H1 (cell line): ENCODE results near the gene TMTC4.

Source experiments
- CHD2 ChIP-seq: IDR thresholded peaks from 2 replicates; pipeline ENCODE4 v1.6.1; 2012; ENCODE audit warnings: low read length, improper control_type of control experiment
- EP300 ChIP-seq, 2 experiments: IDR thresholded peaks; 1 replicate in 1 of 2; 2 replicates in 1 of 2; pipeline ENCODE4 v1.6.1; 2011 to 2012; ENCODE audit warnings: low read depth in 2 of 2, low read length in 2 of 2, mild to moderate bottlenecking in 2 of 2, borderline replicate concordance in 1 of 2, inconsistent platforms in 1 of 2, moderate library complexity in 1 of 2
- FOSL1 ChIP-seq: IDR thresholded peaks from 2 replicates; pipeline ENCODE4 v1.6.1; 2011; ENCODE audit warnings: mild to moderate bottlenecking, low read depth, low read length, moderate library complexity; ENCODE audit not compliant: insufficient read depth
- POLR2AphosphoS5 ChIP-seq: IDR thresholded peaks from 2 replicates; pipeline ENCODE4 v1.6.1; 2011; ENCODE audit warnings: low read depth, low read length
- RAD21 ChIP-seq, 2 experiments: IDR thresholded peaks in 1 of 2; conservative IDR thresholded peaks in 1 of 2; 2 replicates each; pipeline ENCODE4 v1.6.1; 2011; ENCODE audit warnings: low read depth in 2 of 2, low read length in 2 of 2, improper control_type of control experiment in 1 of 2, inconsistent platforms in 1 of 2, mild to moderate bottlenecking in 1 of 2, moderate library complexity in 1 of 2
- RXRA ChIP-seq: IDR thresholded peaks from 2 replicates; pipeline ENCODE4 v1.6.1; 2011; ENCODE audit warnings: low read depth, mild to moderate bottlenecking, low read length, moderate library complexity; ENCODE audit not compliant: insufficient read depth
- ZNF274 ChIP-seq: IDR thresholded peaks from 2 replicates; pipeline ENCODE4 v1.7.0; 2012; ENCODE audit warnings: low read length, borderline replicate concordance; ENCODE audit errors: extremely low read depth

DNA sequence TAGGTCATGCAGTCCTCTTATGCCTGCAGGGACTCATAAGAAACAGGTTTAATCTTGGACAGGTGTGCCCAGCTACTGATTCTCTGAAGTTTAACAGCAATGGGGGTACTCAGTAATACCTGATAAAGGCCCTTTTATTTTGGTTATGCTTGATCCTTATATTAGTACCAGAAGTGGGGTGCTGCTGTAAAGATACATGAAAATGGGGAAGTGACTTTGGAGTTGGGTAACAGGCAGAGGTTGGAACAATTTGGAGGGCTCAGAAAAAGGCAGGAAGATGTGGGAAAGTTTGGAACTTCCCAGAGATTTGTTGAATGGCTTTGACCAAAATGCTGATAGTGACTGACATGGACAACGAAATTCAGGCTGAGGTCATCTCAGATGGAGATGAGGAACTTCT is 14.6 kb upstream of the TMTC4 start:
- TF ChIP-seq POLR2AphosphoS5 (no peak), CHD2 (no peak), EP300 (IDR thresholded peaks at IDR 0.05; ENCODE audit: borderline replicate concordance in 1 of 2, low read depth in 2 of 2, low read length in 2 of 2) (no peak), FOSL1 (no peak), ZNF274 (no peak), RXRA (no peak), RAD21 (IDR thresholded peaks at IDR 0.05 in 1 of 2, conservative IDR thresholded peaks at IDR 0.05 in 1 of 2; ENCODE audit: low read depth in 2 of 2, low read length in 2 of 2) (no peak)
